WTC11 (cell line): ENCODE results near the gene JOSD1. TPM values are rescaled to one million over a fixed set of nuclear protein-coding genes. Genes with fewer than 3 reads are reported as not detected.
A peak's percentile ranks its signal among the peaks of the same experiment; 100 is the strongest.

Source experiments
- ATAC-seq: fragments of 200-7000 bp; cut with Tn5 transposase; 2 replicates; pipeline ENCODE4 v1.10.0; 2021; ENCODE audit warnings: mild to moderate bottlenecking, moderate library complexity
- CTCF ChIA-PET: fragments of 300-600 bp; sonication (Branson Sonifier 250); formaldehyde crosslinking; loops from one replicate; lab custom pipeline; 2021; ENCODE audit warnings: antibody characterized with exemption; lab: Charles Lee
- POLR2A ChIA-PET: fragments of 350-600 bp; sonication (Branson Sonifier 250); formaldehyde crosslinking; loops from one replicate; lab custom pipeline; 2021; ENCODE audit warnings: antibody characterized with exemption; lab: Charles Lee
- DNase-seq: peaks from one replicate; pipeline ENCODE4 v3.0.0; 2021; ENCODE audit warnings: low spot score
- H3K27ac Mint-ChIP-seq: 2 replicates; pipeline ENCODE4 v1.8.0; 2021; ENCODE audit warnings: mixed read lengths
- H3K27me3 Mint-ChIP-seq: 2 replicates; pipeline ENCODE4 v1.8.0; 2021; ENCODE audit warnings: low read depth, mild to moderate bottlenecking, moderate library complexity, mixed read lengths
- H3K36me3 Mint-ChIP-seq: 2 replicates; pipeline ENCODE4 v1.8.0; 2021; ENCODE audit warnings: mixed read lengths
- H3K4me1 Mint-ChIP-seq: 2 replicates; pipeline ENCODE4 v1.8.0; 2022; ENCODE audit warnings: mixed read lengths
- H3K4me3 Mint-ChIP-seq: 2 replicates; pipeline ENCODE4 v1.8.0; 2021; ENCODE audit warnings: mild to moderate bottlenecking, moderate library complexity, mixed read lengths
- H3K9me3 Mint-ChIP-seq: 2 replicates; pipeline ENCODE4 v1.8.0; 2021; ENCODE audit warnings: mixed read lengths
- FOXK1 ChIP-seq: sonication (generic); formaldehyde crosslinking; IDR thresholded peaks from 2 replicates; pipeline ENCODE4 v1.8.0; 2022; ENCODE audit warnings: mild to moderate bottlenecking, moderate library complexity, missing genetic modification reagents
- GRHL2 ChIP-seq: fragments of 250-450 bp; sonication (Bioruptor Pico); IDR thresholded peaks from 2 replicates; pipeline ENCODE4 v1.8.0; 2022; ENCODE audit warnings: mild to moderate bottlenecking, moderate library complexity; ENCODE audit not compliant: insufficient replicate concordance, severe bottlenecking
- MAX ChIP-seq: sonication (generic); formaldehyde crosslinking; IDR thresholded peaks from 2 replicates; pipeline ENCODE4 v1.8.0; 2022; ENCODE audit warnings: mild to moderate bottlenecking, missing genetic modification reagents
- NFYB ChIP-seq: sonication (generic); formaldehyde crosslinking; conservative IDR thresholded peaks from 2 replicates; pipeline ENCODE4 v1.8.0; 2022; ENCODE audit warnings: low read depth, missing genetic modification reagents
- RORB ChIP-seq: fragments of 250-450 bp; sonication (Bioruptor Pico); IDR thresholded peaks from 2 replicates; pipeline ENCODE4 v1.9.0; 2021; ENCODE audit warnings: mild to moderate bottlenecking
- SP1 ChIP-seq: sonication (generic); formaldehyde crosslinking; conservative IDR thresholded peaks from 2 replicates; pipeline ENCODE4 v1.8.1; 2022; ENCODE audit warnings: missing genetic modification reagents
- TP53 ChIP-seq: sonication (generic); formaldehyde crosslinking; IDR thresholded peaks from 2 replicates; pipeline ENCODE4 v1.8.1; 2023; ENCODE audit warnings: mild to moderate bottlenecking, missing genetic modification reagents
- ZNF532 ChIP-seq: fragments of 250-450 bp; sonication (Bioruptor Pico); IDR thresholded peaks from 2 replicates; pipeline ENCODE4 v1.9.0; 2021; ENCODE audit warnings: mild to moderate bottlenecking, borderline replicate concordance
- total RNA-seq: library from RNA; stranded (reverse); gene quantifications from 3 replicates; pipeline ENCODE4 v1.2.3, GENCODE V29; 2021
- TF ChIP-seq, protein P1 (sequence below): sonication (generic); formaldehyde crosslinking; IDR thresholded peaks from 2 replicates; pipeline ENCODE4 v1.8.0; 2022; ENCODE audit warnings: missing genetic modification reagents
- TF ChIP-seq, protein P2 (sequence below): sonication (generic); formaldehyde crosslinking; IDR thresholded peaks from 2 replicates; pipeline ENCODE4 v1.8.1; 2023; ENCODE audit warnings: mild to moderate bottlenecking, missing genetic modification reagents, moderate library complexity
- TF ChIP-seq, protein P3 (sequence below): sonication (generic); formaldehyde crosslinking; IDR thresholded peaks from 2 replicates; pipeline ENCODE4 v1.8.0; 2022; ENCODE audit warnings: mild to moderate bottlenecking, missing genetic modification reagents

JOSD1 gene
- total RNA-seq, 1 experiment from 2014 or later: 24.5 TPM

- TF ChIP-seq, protein P1, sequence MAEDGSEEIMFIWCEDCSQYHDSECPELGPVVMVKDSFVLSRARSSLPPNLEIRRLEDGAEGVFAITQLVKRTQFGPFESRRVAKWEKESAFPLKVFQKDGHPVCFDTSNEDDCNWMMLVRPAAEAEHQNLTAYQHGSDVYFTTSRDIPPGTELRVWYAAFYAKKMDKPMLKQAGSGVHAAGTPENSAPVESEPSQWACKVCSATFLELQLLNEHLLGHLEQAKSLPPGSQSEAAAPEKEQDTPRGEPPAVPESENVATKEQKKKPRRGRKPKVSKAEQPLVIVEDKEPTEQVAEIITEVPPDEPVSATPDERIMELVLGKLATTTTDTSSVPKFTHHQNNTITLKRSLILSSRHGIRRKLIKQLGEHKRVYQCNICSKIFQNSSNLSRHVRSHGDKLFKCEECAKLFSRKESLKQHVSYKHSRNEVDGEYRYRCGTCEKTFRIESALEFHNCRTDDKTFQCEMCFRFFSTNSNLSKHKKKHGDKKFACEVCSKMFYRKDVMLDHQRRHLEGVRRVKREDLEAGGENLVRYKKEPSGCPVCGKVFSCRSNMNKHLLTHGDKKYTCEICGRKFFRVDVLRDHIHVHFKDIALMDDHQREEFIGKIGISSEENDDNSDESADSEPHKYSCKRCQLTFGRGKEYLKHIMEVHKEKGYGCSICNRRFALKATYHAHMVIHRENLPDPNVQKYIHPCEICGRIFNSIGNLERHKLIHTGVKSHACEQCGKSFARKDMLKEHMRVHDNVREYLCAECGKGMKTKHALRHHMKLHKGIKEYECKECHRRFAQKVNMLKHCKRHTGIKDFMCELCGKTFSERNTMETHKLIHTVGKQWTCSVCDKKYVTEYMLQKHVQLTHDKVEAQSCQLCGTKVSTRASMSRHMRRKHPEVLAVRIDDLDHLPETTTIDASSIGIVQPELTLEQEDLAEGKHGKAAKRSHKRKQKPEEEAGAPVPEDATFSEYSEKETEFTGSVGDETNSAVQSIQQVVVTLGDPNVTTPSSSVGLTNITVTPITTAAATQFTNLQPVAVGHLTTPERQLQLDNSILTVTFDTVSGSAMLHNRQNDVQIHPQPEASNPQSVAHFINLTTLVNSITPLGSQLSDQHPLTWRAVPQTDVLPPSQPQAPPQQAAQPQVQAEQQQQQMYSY (CRISPR knock-in tag): no peak
- TF ChIP-seq TP53 (CRISPR knock-in tag): 0 out of 2 replicates have a peak, but pooled peaks have one; percentile 50
Observed at GRCh38 chr22:38706101-38706900, 5.6 kb upstream of the JOSD1 start (continued).

GRCh38 chr22:38705235-38706100 is 4.7 kb upstream of the JOSD1 start, which contains the start of gene GTPBP1:
GTPBP1 (plus strand) TSS chr22:38705944; CDS start chr22:38705956, 12 bp downstream.
- H3K9me3 Mint-ChIP-seq: no peaks in the 10 kb centered on the region
- ATAC-seq: peak; percentile 91
- H3K4me3 Mint-ChIP-seq: peak within 1 kb of the TSS; percentile 91
- H3K36me3 Mint-ChIP-seq: peaks cover 3% of the 10 kb centered on the region; the same call in 1 of the 2 replicates
- H3K4me1 Mint-ChIP-seq: peaks cover 57% of the 10 kb centered on the region
- ChIA-PET POLR2A (interaction anchor here (0.9 kb wide), 1 partner anchor 24 kb away, joined by 3 read pairs; the partner anchor contains the start of gene TOMM22), CTCF (interaction anchor here (0.6 to 1.5 kb wide), 7 partner anchors 19 to 608 kb away, joined by 3 to 10 read pairs (median 4); partner anchors contain the start of gene TOMM22)
- TF ChIP-seq MAX: peak; percentile 68
- TF ChIP-seq ZNF532: no peak
- TF ChIP-seq GRHL2: no peak
- TF ChIP-seq, protein P2, sequence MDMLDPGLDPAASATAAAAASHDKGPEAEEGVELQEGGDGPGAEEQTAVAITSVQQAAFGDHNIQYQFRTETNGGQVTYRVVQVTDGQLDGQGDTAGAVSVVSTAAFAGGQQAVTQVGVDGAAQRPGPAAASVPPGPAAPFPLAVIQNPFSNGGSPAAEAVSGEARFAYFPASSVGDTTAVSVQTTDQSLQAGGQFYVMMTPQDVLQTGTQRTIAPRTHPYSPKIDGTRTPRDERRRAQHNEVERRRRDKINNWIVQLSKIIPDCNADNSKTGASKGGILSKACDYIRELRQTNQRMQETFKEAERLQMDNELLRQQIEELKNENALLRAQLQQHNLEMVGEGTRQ (CRISPR knock-in tag): peak; percentile 71
- TF ChIP-seq FOXK1 (CRISPR knock-in tag): peak; percentile 97
- TF ChIP-seq NFYB (CRISPR knock-in tag): peak; percentile 93
- TF ChIP-seq SP1 (CRISPR knock-in tag): peak; percentile 88
- TF ChIP-seq, protein P3, sequence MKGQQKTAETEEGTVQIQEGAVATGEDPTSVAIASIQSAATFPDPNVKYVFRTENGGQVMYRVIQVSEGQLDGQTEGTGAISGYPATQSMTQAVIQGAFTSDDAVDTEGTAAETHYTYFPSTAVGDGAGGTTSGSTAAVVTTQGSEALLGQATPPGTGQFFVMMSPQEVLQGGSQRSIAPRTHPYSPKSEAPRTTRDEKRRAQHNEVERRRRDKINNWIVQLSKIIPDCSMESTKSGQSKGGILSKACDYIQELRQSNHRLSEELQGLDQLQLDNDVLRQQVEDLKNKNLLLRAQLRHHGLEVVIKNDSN (CRISPR knock-in tag): peak; percentile 73; the same call in 1 of the 2 replicates
- TF ChIP-seq RORB (CRISPR knock-in tag): no peak
- H3K27ac Mint-ChIP-seq: peak within 1 kb of the TSS; percentile 100
- no peaks in the 10 kb centered on the region; the same call in 1 of the 2 replicates for H3K27me3 Mint-ChIP-seq
- peak; percentile 97 for DNase-seq
